Memory B cell (primary cell): ENCODE data around the gene NINL.

ENCODE experiments used
- ATAC-seq: fragments of 150-1000 bp; cut with Tn5 transposase; 2 replicates; pipeline ENCODE4 v1.10.0; 2021; ENCODE audit warnings: low read depth, mild to moderate bottlenecking, moderate library complexity
- DNase-seq, 2 donors: peaks; one replicate each; pipeline ENCODE4 v3.0.0; 2022; ENCODE audit warnings: low spot score in 2 of 2
- H3K27ac Mint-ChIP-seq: one replicate; pipeline ENCODE4 v1.8.0; 2022; ENCODE audit warnings: mild to moderate bottlenecking, moderate library complexity, mixed read lengths
- H3K27me3 Mint-ChIP-seq: one replicate; pipeline ENCODE4 v1.8.0; 2022; ENCODE audit warnings: mixed read lengths
- H3K36me3 Mint-ChIP-seq: one replicate; pipeline ENCODE4 v1.8.0; 2022; ENCODE audit warnings: mild to moderate bottlenecking, mixed read lengths
- H3K4me1 Mint-ChIP-seq: one replicate; pipeline ENCODE4 v1.8.0; 2022; ENCODE audit warnings: mixed read lengths
- H3K4me3 Mint-ChIP-seq: one replicate; pipeline ENCODE4 v1.8.0; 2022; ENCODE audit warnings: mild to moderate bottlenecking, moderate library complexity, mixed read lengths
- H3K9me3 Mint-ChIP-seq: one replicate; pipeline ENCODE4 v1.8.0; 2022; ENCODE audit warnings: mixed read lengths

NINL gene

GRCh38 chr20:25439328-25439727 lies 146.0 kb downstream of the NINL start:
- Mint-ChIP-seq H3K4me3 (peak overlapping the region; percentile 32), H3K36me3 (no peaks in the 10 kb centered on the region), H3K27me3 (no peaks in the 10 kb centered on the region), H3K4me1 (peaks cover 7% of the 10 kb centered on the region), H3K27ac (no peak overlapping the region), H3K9me3 (no peaks in the 10 kb centered on the region)
- peak in 1 of 2 donors; percentile 2 for DNase-seq
- ATAC-seq, result peak; percentile 70

DNA sequence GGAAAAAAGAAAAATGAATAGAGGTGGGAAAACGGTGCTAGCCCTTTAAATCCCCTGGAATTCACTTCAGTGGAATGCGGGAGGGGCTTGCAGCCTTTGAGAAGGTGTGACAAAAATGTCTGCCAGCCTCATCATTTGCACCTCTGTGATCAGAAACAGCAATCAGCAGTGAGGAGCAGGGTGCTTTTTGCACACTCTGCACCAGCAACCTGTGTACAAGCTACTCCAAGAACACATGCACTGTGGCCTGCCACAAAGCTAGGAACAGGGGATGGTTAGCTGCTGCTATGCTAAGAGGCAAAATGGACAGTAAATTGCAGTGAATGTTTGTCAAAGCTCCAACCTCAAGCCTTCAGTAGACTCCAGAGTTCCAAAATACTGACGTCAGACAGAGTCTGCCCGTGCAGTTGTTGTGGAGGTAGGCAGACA lies 148.2 kb downstream of the NINL start:
- H3K36me3 Mint-ChIP-seq, result no peaks in the 10 kb centered on the region
- DNase-seq (no peak), ATAC-seq (no peak)
- no peaks in the 10 kb centered on the region for H3K9me3 Mint-ChIP-seq
- H3K4me1 Mint-ChIP-seq, result peaks cover 7% of the 10 kb centered on the region
- no peak overlapping the region for H3K27ac Mint-ChIP-seq
- no peak overlapping the region for H3K4me3 Mint-ChIP-seq
- no peaks in the 10 kb centered on the region for H3K27me3 Mint-ChIP-seq

GRCh38 chr20:25424536-25424935 lies 160.8 kb downstream of the NINL start:
- no peaks in the 10 kb centered on the region for H3K4me1 Mint-ChIP-seq
- H3K36me3 Mint-ChIP-seq, result peaks cover 4% of the 10 kb centered on the region
- no peaks in the 10 kb centered on the region for H3K9me3 Mint-ChIP-seq
- no peak for ATAC-seq
- H3K27me3 Mint-ChIP-seq, result no peaks in the 10 kb centered on the region
- H3K4me3 Mint-ChIP-seq, result no peak overlapping the region
- no peak for DNase-seq
- no peak overlapping the region for H3K27ac Mint-ChIP-seq

DNA sequence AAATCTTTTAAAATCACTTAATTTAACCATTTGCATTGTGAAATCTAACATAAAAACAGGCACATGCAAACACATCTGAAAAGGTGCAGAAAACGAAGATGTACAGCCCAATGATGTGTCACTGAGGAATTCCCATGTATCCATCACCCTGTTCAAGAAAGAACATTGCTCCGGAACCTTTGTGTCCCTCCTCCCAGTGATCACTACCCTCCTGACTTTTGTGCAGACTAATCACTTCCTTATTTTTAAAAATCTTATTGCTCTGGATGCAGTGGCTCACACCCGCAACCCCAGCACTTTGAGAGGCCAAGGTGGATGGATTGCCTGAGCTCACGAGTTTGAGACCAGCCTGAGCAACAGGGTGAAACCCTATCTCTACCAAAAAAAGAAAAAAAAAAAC lies 163.3 kb downstream of the NINL start:
- H3K27me3 Mint-ChIP-seq, result no peaks in the 10 kb centered on the region
- DNase-seq, result no peak
- no peak for ATAC-seq
- no peaks in the 10 kb centered on the region for H3K9me3 Mint-ChIP-seq
- H3K36me3 Mint-ChIP-seq, result no peaks in the 10 kb centered on the region
- no peak overlapping the region for H3K4me3 Mint-ChIP-seq
- H3K4me1 Mint-ChIP-seq, result no peaks in the 10 kb centered on the region
- H3K27ac Mint-ChIP-seq, result no peak overlapping the region

GRCh38 chr20:25421102-25421501 lies 164.2 kb downstream of the NINL start:
- Mint-ChIP-seq H3K4me3 (no peak overlapping the region), H3K27me3 (no peaks in the 10 kb centered on the region), H3K9me3 (no peaks in the 10 kb centered on the region), H3K36me3 (no peaks in the 10 kb centered on the region), H3K4me1 (no peaks in the 10 kb centered on the region), H3K27ac (no peak overlapping the region)
- ATAC-seq (no peak), DNase-seq (no peak)

- H3K36me3 Mint-ChIP-seq, result no peaks in the 10 kb centered on the region
- no peak overlapping the region for H3K4me3 Mint-ChIP-seq
- no peaks in the 10 kb centered on the region for H3K9me3 Mint-ChIP-seq
- DNase-seq (no peak), ATAC-seq (no peak)
- no peaks in the 10 kb centered on the region for H3K4me1 Mint-ChIP-seq
- H3K27me3 Mint-ChIP-seq, result no peaks in the 10 kb centered on the region
- no peak overlapping the region for H3K27ac Mint-ChIP-seq
Measured at GRCh38 chr20:25418776-25419175, 166.6 kb downstream of the NINL start.

- Mint-ChIP-seq H3K27ac (no peak overlapping the region), H3K27me3 (no peaks in the 10 kb centered on the region), H3K36me3 (no peaks in the 10 kb centered on the region), H3K4me1 (peaks cover 15% of the 10 kb centered on the region), H3K9me3 (peaks cover 3% of the 10 kb centered on the region), H3K4me3 (no peak overlapping the region)
- no peak for ATAC-seq
- no peak for DNase-seq
Measured at GRCh38 chr20:25408890-25409289, 176.4 kb downstream of the NINL start.

- ATAC-seq (no peak), DNase-seq (no peak)
- Mint-ChIP-seq H3K36me3 (no peaks in the 10 kb centered on the region), H3K27me3 (no peaks in the 10 kb centered on the region), H3K27ac (peak overlapping the region; percentile 88), H3K4me1 (peaks cover 15% of the 10 kb centered on the region), H3K9me3 (peaks cover 5% of the 10 kb centered on the region), H3K4me3 (peak overlapping the region; percentile 86)
Measured at GRCh38 chr20:25408170-25408547, 177.2 kb downstream of the NINL start.

- peak within 1 kb of the TSS; percentile 86 for H3K4me3 Mint-ChIP-seq
- DNase-seq (peak; percentile 56 to 58), ATAC-seq (peak; percentile 89)
- peaks cover 8% of the 10 kb centered on the region for H3K9me3 Mint-ChIP-seq
- peak within 1 kb of the TSS; percentile 88 for H3K27ac Mint-ChIP-seq
- peaks cover 15% of the 10 kb centered on the region for H3K4me1 Mint-ChIP-seq
- H3K36me3 Mint-ChIP-seq, result peaks cover 2% of the 10 kb centered on the region
- no peaks in the 10 kb centered on the region for H3K27me3 Mint-ChIP-seq
Measured at GRCh38 chr20:25407311-25408169, 177.8 kb downstream of the NINL start, which contains the start of gene GINS1. Gene GINS1, plus strand, starts transcription at chr20:25407673. Its CDS starts 148 bp downstream, at chr20:25407821.
